ENCODE measurements around the gene COPS3.

COPS3 gene

GRCh38 chr17:17215575-17215974 is 65.5 kb downstream of the COPS3 start:
- no peak for FAIRE-seq

GRCh38 chr17:17214646-17215436 is 66.2 kb downstream of the COPS3 start:
- FAIRE-seq = no peak

GRCh38 chr17:17213775-17214174 is 67.3 kb downstream of the COPS3 start:
- no peak for FAIRE-seq

GRCh38 chr17:17207998-17208397 is 73.0 kb downstream of the COPS3 start:
- FAIRE-seq = no peak

GRCh38 chr17:17206913-17207335 is 74.1 kb downstream of the COPS3 start:
- no peak for FAIRE-seq

- FAIRE-seq = no peak
Measured at GRCh38 chr17:17206124-17206912, 74.7 kb downstream of the COPS3 start, which contains the start of gene PLD6. Gene PLD6, minus strand, starts transcription at chr17:17206333. Its CDS starts 47 bp downstream, at chr17:17206286.

GRCh38 chr17:17205368-17206123 is 75.5 kb downstream of the COPS3 start:
- FAIRE-seq = no peak

- no peak for FAIRE-seq
Measured at GRCh38 chr17:17204635-17205231, 76.3 kb downstream of the COPS3 start.

GRCh38 chr17:17204041-17204591 is 76.9 kb downstream of the COPS3 start:
- no peak for FAIRE-seq

- FAIRE-seq = no peak
Measured at GRCh38 chr17:17203173-17203730, 77.8 kb downstream of the COPS3 start.

GRCh38 chr17:17201907-17202306 is 79.1 kb downstream of the COPS3 start:
- FAIRE-seq = no peak

GRCh38 chr17:17201271-17201670 is 79.8 kb downstream of the COPS3 start:
- no peak for FAIRE-seq

GRCh38 chr17:17200831-17201230 is 80.2 kb downstream of the COPS3 start:
- no peak for FAIRE-seq

GRCh38 chr17:17200311-17200710 is 80.7 kb downstream of the COPS3 start:
- FAIRE-seq = no peak

GRCh38 chr17:17198281-17198680 is 82.8 kb downstream of the COPS3 start:
- no peak for FAIRE-seq

GRCh38 chr17:17196776-17197175 is 84.3 kb downstream of the COPS3 start:
- no peak for FAIRE-seq

All from endometrium (tissue), 2 donors.